Right ventricle myocardium superior (tissue), 1 donor: ENCODE measurements around the gene PPIL1. TPM values are rescaled to one million over a fixed set of nuclear protein-coding genes. Genes with fewer than 3 reads are reported as not detected.

Experiments
- ATAC-seq: fragments of 200-7000 bp; cut with Tn5 transposase; one replicate; pipeline ENCODE4 v1.9.1; 2020; ENCODE audit warnings: mild to moderate bottlenecking; ENCODE audit not compliant: poor library complexity
- DNase-seq: peaks from one replicate; pipeline ENCODE4 v3.0.0-alpha.2; 2020
- intact Hi-C: fragments of 100-400 bp; cut with DNase I; formaldehyde crosslinking; loops from one replicate; pipeline ENCODE4 v1.11.2; 2022
- total RNA-seq: library from RNA; stranded (reverse); fragmentation: NEBNext Ultra II Directional; extraction: Animal tissue kit (Norgen Biotek cat#: 25700); gene quantifications from one replicate; pipeline ENCODE4 v1.2.1, GENCODE V29; 2021
- donor health status: DM: no; HTN: yes; CAD: no; lungs with severe emphysema.

The PPIL1 gene
- total RNA-seq, 1 donor from 2014 or later, result 65.2 TPM

DNA sequence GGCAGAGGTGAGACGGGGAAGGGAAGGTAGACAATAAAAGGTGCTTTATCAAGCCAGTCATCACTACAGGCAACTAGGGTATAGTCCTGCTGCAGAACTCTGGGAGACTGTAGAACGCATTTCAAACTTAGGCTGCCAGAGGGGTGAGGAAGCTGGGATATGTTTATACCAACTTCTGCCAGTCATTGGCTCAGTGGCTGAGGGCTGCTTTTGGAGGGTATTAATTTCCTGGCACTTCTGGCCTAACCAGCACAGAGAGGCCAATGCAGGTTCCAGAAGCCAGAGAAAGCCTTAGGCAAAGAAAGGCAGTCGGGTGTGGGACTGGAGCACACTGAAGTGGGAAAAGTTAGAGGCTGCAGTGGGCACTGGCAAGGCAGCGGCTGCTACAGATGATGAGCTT, 31.4 kb downstream of the PPIL1 start:
- ATAC-seq (peak; percentile 1), DNase-seq (no peak)
- intact Hi-C loops, result no loop called here

DNA sequence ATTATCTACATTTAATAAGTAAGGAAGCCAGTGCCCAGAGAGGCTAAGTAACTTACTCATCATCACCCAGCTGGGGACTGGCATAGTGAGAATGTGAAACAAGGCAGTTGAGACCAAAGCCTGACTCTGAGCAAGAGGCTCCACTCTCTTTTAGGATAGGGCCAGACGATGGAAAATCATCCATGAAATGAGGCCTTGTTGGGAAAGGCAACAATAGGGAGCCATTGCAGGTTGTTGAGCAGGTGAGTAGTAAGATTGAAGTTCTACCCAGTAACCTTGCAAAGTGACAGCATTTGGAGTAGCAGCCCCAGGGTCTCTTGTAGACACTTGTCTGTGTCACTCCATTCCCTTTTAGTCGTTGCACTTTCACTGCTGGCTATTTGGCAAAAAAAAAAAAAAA, 32.8 kb downstream of the PPIL1 start:
- DNase-seq, result no peak
- ATAC-seq, result no peak
- intact Hi-C loops, result no loop called here

DNA sequence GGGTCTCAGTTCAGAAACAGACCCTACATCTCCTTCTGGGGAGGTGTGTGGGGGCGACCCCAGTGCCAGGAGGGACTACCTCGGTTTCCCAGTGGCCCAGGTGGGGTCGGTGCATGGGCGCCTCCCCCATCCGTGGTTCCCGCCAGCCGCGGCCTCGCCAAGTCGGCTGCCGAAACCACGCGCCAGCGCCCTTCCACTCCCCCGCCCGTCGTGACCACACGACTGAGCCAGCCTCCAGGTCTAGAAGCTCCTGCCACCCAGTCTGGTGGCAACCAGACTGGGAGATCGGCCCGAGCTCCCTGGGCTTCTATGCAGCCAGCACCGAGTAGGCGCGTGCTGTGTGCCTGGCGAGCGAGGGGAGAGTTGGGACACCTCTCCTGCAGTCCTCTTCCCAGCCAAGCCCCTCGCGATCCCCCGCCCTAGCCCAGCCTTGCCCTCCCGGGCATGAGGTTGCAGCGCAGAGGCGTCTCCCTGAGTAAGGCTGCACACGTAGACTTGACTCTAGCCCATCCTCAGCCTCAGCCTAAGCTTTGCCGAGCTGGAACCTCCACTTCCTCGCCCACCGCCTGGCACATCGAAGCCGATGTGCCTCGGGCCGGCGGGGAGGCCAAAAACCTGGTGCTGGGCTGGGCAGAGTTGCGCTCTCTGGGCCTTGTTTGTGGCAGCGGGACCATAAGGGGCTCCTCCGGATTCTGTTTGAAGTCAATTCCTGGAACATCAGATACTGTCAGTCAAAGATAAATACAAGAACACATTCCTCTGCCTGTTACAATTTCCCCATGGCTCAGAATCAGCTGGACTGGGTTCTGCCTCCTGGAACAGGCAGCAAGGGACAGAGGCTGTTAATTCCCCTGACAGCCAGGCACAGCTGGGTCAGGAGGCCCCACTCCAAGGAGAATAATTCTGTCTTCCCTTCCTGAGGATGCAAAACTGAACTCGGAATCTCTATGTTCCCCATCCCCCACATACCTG, 33.9 kb downstream of the PPIL1 start:
- DNase-seq (peak; percentile 62), ATAC-seq (peak; percentile 10)
- intact Hi-C loops, result no loop called here

DNA sequence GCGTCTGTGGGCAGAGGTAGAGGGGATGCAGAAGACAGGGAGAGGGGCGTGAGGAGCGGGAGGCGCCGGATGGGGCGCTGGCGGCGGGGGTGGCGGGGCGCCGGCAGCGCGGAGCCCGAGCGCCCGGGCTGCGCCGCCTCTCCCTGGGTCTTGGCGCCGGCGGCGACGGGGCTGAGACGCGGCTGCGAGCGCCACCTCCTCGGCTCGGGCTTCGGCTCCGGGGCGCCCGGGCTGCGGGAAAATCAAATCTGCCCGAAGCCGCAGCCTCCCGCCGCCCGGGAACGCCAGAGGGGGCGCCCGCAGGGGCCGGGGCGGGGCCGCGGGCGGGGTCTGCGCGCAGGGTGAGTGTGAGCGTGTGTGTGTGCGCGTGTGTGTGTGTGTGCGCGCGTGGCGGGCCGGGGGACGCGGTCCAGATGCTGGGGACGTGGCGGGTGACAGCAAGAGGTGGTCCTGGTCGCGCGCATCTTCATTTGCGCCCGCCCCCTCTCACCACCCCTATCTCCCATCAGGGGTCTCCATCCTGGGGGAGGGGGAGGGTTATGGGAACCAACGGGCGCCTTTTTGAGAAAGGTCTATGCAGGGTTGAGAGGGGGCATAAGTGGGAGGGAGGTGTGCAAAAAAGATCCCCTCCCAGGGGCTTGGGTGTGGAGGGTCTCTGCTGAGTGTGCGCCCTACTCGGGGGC, 34.7 kb downstream of the PPIL1 start:
- DNase-seq (peak; percentile 77), ATAC-seq (peak; percentile 10)
- intact Hi-C loops, result no loop called here

DNA sequence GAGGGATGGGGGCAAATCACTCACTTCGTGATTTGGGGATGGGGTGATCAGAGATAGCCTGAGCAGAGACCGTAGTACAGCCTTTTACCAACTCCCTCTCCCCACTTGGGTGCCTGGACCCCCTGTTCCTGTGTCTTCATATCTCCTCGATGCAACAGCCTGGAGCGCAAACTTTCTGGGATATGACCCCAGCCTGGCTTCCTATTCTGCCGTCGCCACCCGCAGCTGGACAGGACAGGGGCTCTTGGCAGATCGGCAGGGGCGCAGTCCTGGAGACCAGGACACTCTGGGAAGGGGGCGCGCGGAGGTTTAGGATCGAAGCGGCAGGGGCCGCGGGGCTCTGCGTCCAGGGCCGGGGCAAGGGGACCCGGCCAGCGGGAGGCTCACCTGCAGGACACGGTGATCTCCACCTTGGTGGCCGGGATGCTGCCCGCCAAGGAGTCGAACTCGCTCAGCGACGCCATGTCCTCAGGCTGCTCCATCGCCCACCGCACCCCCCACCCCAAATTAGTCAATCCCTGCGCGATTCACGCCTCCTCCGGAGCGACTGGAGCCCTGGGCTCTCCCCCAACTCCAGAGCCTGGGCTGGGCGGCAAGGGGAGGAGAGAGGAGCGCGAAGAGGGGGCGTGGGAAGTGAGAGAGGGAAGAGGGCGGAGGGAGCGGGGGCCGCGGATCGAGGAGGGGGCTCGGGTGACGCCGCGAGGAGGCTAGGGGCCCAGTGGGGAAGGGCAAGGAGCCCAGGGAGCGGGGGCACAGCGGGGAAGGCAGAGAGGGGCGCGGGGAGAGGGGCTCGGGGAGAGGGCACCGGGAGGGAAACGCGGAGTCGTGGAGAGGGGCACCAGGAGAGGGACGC, 35.5 kb downstream of the PPIL1 start, which contains the start of gene CPNE5:
TSS of gene CPNE5 (minus strand) at position 549 of the 853 bp plus-strand sequence. CDS start at position 482, 67 bp downstream.
- intact Hi-C loops, result no loop called here
- ATAC-seq (peak; percentile 7), DNase-seq (peak; percentile 69)

DNA sequence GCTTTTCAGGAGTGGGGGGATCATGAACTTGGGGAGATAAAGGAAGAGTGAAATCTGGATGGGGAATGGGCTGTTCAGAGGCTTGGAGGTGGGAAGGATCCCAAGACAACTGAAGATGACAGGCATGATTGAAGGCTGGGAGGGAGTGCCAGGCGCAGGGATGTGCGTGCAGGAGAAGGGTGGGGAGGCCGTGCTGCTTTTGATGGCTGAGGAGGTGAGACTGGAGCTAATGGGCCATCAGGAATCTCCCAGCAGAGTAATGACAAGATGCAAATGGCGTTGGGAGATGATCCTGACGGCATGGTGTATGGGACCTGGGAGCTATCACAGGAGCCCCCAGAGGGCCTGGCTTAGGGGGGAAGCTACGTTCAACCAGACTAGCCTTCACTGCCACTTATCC, 36.9 kb downstream of the PPIL1 start:
- DNase-seq (no peak), ATAC-seq (no peak)
- intact Hi-C loops, result no loop called here

DNA sequence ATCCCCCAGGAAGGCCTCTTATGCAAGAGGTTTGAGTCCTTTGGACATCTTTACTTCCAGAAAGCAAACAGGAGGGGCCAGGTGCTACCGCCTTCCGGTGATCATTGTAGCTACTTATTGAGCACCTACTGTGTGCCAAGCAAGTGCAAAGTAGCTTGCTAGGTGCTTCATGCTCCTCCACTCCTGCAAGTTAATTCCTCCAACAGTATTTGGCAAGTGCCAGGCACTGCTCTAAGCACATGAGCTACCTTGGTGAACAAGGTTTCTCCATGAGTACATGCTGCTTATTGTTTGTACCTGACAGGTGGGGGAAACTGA, 37.6 kb downstream of the PPIL1 start:
- DNase-seq (no peak), ATAC-seq (no peak)
- intact Hi-C loops, result no loop called here

DNA sequence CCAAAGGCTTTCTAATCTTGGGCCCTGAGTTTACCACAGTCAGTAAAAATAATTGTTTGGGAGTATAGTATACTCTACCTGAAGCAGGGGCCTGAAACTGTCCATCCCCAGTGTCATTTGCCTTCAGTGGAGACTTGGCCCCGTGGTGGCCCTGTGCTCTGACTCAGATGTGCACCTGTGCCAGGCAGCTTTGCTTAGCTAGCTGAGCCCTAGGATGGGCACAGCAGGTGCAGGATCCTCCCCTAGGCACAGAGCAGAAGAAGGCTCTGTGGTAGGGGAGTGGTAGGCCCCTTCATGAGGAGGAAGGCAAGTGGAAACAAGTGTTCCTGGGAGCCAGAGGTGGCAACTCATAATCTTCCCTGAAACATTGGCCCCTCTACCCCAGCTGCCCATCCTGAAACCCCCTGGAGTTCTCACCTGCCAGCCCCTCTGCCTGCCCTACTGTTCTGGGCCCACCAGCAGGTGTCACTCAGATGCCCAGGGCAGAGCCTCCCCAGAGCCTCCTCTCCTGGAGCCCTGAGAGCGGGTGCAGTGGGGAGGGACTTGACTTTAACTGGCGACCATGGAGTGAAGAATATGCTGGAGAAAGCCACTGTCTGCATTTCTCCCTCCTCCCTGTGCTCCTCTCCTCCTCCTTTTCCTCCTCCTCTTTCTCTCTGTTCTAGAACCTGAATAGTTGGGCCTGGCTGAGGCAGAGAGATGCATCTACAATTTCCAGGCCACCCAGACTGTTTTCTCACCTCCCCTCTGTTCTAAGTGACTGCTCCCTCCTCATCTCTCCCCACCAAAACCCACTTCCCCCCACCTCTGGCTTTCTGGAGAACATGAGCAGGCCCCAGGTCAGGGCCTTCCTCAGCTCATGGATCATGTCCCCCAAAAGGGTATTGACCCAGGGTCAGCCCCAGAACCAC, 38.2 kb downstream of the PPIL1 start:
- intact Hi-C loops, result no loop called here
- DNase-seq (no peak), ATAC-seq (peak; percentile 7)

DNA sequence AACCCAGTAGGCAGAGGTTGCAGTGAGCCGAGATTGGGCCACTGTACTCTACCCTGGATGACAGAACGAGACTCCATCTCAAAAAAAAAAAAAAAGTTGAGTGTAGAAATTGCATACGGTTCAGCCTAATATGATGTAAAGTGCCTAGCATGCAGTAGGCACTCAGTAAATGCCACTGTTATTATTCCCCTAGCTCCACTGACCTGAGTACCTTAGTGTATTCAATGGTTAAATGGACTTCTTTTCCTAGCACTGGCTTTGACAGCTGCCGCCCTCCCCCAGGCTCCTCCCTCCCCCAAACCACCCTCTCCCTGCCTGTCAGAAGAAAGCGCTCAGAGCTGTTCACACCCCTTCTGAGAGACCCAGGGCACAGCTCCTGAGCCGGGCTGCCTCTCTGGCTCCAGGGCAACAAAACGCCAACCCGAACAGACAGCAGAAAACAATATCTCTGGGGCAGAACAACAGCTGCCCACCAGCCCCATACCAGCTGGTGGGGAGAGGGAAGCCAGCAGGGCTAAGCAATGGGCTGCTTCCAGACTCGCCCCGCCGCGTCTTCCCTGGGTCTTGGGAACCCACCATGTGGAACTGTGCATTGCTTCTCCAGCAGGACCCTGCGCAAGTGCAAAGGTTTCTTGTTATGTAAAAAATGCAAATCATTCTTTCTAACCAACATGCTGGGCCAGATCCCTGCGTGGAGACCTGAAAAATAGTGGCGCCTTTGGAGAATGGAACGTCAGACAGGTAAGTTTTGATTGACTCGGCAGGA, 39.8 kb downstream of the PPIL1 start:
- ATAC-seq, result peak; percentile 13
- DNase-seq, result no peak
- intact Hi-C loops, result no loop called here

DNA sequence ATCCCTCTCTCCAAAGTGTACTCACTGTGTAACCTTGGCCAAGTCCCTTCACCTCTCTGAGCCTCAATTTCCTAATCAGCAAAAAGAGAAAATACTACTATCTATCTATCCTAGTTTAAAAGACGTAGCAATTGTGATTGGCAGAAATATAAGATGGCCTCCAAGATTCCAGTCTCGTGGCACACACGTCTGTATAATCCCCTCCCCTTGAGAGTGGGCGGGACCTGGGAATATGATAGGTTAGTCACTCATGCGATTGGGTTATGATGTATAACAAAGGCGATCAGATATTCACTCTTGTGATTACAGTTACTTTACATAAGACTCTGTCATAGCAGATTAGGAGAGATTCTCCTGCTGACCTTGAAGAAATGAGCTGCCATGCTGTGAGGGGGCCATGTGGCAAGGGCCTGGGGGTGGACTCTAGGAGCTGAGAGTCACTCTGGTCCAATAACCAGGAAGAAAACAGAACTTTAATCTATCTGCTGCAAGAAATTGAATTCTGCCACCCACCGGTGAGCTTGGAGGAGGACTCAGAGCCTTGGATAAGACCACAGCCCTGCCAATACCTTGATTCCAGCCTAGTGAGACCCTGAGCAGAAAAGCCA, 41.3 kb downstream of the PPIL1 start:
- DNase-seq, result no peak
- no peak for ATAC-seq
- intact Hi-C loops, result no loop called here

DNA sequence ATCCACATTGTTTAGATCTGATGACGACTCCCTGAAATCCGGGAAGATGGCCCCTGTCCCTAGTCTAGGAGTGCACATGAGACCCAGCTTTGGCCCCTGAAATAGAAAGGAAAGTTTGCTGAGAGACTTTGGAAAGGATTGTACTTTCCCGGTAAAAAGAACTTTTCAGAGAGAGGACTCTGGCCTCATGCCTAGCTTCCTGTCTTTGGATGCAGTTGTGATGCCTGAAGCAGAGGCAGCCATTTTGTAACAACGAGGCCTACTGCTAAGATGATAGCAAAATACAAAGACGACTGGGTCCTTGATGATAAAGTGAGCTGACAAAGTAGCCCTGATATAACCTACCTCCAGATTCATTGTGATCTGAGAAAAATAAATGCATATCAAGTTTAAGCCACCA, 42.3 kb downstream of the PPIL1 start:
- intact Hi-C loops, result no loop called here
- no peak for ATAC-seq

DNA sequence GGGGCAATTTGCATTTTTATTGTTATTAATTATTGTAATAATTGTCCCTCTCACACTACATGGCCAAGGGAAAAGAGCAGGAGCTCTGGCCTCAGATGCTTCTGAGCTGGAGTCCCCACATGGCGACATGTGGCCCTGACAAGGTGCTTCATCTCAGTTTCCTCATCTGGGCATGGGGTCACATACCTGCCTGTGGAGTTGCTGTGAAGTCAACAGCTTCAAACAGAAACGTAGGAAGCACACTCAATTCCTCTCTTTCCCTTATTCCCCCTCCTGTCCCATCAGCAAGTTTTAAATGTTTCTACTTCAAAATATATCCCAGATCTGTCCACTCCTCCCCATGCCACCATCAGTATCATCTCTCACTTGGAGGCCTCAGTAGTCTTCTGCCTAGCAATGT, 44.0 kb downstream of the PPIL1 start:
- no peak for DNase-seq
- peak; percentile 1 for ATAC-seq
- intact Hi-C loops, result no loop called here

More for the DNA sequence above, 42.3 kb downstream of the PPIL1 start:
- no peak for DNase-seq

DNA sequence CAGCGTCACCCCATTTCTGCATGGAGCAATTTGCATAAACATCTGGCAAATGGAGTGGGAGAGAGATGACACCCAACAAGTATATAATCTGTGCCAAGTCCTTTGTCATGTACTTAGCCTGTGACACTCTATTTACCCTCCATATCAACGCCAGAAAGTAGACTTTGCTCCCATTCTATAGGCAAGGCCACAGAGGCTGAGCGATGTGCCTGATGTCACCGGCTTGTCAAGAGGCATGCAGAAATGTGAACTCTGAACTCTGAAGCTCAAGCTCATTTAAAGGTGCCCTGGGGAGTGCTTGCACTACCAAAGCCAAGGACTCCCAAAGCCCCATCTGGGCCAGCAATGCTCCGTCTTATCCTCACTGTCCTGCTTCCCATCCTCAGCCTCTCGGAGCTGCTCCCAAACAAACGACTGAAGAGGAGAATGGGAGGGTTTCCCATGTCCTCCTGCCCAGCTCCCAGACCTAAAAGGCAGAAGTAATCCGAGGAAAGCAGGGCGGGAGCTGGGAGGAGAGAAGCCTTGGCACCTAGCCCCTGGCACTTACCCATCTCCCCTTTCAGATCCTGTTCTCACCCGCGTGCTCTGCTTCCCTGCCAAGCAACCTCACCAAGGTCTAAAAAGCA, 44.6 kb downstream of the PPIL1 start:
- ATAC-seq (peak; percentile 62), DNase-seq (peak; percentile 86)
- intact Hi-C loops, result no loop called here

DNA sequence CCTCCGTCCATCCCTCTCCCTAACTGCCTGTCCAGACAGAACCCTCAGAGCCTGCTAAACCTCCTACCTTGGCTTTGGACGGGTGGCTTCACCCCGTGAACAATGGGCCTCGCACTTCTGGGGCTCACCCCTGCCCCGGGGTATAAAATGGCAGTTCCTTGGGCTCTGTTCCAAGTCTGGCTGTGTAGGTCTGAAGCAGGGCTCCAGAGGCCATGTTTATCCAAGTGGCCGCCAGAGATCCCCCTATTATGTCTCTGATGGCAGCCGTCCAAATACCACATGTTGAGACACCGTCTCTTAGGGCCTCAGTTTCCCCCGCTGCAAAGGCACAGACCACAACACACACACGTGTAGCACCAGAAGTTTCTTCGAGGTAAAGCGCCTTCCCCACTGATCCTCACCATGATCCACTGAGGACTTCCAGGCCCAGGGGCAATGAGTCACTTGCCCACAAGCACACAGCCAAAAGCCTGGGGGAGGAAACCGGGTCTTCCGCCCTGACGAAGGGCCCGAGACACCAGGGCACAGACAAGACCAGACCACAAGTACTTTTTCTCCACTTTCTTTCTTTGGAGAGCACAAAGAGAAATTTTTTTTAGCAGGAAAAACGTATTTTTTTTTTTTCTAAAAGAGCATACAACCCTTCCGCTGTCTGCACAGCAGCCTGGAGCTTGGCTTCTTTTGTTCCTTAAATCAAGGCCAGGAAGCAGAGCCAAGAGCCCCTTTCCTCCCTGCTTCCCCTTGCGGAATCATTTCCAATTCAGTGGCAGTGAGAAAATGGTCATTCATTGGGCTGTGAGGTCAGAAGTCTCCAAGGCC, 47.1 kb downstream of the PPIL1 start:
- ATAC-seq (no peak), DNase-seq (peak; percentile 63)
- intact Hi-C loops, result no loop called here

DNA sequence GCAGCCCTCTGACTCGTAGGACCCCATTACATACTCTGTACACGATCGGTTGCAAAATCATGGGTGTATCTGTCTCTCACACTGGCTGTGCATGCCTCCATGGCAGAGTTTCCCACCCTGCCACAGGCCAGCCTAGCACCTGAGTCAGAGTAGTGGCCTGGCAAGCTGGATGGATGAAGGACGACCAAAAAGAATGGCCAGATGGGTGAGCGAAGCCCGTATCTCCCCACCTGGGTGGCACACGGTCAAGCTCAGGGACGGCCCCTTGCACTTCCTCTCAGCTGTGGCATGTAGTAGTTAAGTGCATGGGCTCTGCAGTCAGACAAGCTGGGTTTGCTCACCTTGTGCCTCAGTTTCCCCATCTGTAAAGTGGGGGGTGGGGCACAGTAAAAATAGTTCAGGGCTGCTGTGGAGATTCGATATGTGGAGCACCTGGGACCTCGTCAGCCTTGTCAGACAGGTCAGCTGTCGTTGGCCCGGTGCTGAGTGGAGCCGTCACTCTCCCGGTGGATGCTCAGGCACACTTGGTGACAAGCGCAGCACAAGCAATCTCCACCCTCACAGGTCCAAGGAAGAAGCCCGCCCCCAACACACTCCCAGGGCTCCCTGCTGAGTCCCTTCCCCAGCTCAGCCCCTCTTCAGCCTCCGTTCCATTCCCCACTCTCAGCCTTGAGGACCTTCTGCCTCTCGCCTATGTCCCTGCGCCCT, 47.9 kb downstream of the PPIL1 start:
- no peak for ATAC-seq
- no peak for DNase-seq

More for the DNA sequence above, 47.9 kb downstream of the PPIL1 start:
- intact Hi-C loops, result no loop called here
